ENCODE measurements around the gene TRPC3. TPM values are rescaled to one million over a fixed set of nuclear protein-coding genes. Genes with fewer than 3 reads are reported as not detected.

TRPC3 gene
- total RNA-seq: not detected in 2 replicates

- no peak for DNase-seq (ENCODE audit: low read depth)
Observed at GRCh38 chr4:121951521-121952110, at the start of gene TRPC3. TSS of gene TRPC3 (minus strand) at chr4:121952060. CDS start at chr4:121951680, 380 bp downstream.

DNA sequence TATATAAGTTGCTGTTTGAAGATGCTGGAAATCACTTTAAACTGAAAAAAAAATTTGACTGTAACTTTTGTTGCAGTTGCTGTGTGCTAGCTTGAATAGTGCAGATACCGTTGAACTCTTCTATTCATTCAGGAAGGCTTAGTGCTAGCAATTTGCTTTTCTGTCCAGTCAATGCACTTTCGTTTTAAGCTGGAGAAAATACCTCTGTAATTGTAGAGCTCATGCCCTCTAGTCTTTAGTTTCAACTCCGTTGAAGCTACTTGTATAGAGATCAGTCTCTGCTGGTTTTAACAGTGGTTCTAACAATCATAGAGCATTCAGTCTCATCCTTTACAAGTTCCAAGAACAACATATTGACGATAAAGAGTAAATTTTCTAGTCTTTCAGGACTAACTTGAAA lies 49.0 kb upstream of the TRPC3 start:
- no peak for DNase-seq (ENCODE audit: low read depth)

DNA sequence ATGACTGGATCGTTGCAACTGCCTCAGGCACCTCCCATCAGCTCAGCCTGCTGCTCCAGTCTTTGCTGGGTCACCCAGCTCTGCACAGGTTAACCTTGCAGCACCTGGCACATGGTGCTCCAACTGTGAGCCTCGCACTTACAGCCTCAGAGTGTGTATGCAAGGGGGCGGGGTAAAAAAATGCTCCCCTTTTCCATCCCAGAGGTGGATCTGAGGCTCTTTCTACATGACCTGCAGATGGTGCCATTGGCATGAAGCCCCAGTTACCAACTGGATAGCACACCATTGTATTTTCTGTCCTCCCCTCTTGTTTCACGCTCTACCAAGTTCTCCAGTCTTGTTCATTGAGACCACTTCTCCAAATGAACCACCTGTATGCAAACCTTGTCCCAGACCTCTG lies 46.2 kb upstream of the TRPC3 start:
- peak; percentile 37 for DNase-seq (ENCODE audit: low read depth)

GRCh38 chr4:121995790-121996537 lies 44.1 kb upstream of the TRPC3 start:
- DNase-seq (ENCODE audit: low read depth): no peak

DNA sequence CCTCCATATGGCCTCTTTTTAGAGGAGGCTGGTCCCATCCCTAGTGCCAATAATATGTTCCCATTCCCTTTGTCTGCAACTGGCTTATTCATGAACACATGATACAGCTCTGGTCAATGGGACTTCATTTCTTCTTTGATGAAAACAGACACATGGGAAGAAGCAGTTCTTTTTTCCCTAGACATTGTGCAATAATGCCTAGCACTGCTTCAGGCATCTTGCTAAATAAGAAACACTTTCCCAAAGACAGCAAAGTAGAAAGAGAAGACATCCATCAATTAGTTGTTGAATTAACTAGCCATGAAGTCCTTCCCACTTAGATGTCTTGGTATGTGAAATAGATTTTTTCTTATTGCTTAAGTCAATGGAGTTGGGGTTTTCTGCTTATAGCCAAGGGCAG lies 40.1 kb upstream of the TRPC3 start:
- no peak for DNase-seq (ENCODE audit: low read depth)

DNA sequence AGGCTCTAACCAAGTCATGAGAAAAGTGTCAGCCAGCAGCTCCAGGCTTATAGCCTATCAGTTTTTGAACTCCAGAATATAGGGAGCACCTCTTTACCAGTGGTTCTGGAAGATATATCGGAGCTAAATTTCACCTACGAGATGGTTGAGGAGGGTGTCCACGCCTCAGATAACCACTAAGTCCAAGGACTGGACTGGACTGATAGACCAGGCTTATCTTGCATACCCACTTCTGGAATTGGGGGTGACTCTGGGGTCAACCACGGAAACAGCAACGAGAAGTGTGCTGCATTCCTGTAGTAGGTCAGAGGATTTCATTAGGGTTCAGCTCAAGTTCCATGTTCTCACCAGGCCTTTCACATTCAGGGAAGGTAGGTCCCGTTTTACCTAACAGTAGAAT lies 38.6 kb upstream of the TRPC3 start:
- DNase-seq (ENCODE audit: low read depth): no peak

DNA sequence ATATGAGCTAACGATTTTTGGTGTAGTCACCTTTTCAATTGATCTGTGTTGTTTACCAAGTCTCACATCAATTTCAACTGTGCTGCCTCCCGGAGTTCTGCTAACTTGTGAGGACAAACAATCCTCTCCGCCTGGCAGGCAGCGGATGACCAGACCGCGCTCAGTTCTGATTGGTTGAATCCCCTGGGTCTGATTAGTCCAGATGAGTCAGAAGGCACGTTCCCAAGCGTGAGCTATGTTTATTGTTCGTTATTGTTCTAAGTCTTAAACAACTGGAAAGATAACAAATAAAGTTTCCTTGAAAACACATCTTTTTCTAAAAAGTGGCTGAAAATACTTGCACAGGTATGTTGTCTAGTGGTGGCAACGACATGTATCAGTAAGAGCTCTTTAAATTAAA lies 37.9 kb upstream of the TRPC3 start:
- no peak for DNase-seq (ENCODE audit: low read depth)

DNA sequence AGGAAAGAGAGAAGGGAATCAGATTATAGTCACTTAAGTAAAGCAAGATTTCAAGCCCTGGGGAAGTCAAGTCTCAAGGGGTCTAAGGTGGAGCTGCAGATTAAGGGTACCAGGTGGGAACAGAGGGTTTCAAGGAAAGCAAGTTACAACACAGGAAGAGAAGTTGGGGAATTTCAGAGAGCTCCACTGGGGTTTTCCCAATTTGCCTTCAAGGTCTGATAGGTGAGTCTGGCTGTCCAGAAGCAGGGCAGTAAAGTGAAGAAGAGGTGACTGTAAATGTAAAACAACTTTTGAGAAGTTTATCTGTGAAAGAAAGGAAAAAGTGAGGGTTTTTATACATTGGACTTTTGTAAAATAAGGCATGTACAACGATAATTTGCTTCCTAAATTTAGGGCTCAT lies 37.1 kb upstream of the TRPC3 start:
- no peak for DNase-seq (ENCODE audit: low read depth)

GRCh38 chr4:121980643-121981042 lies 28.8 kb upstream of the TRPC3 start:
- no peak for DNase-seq (ENCODE audit: low read depth)

DNA sequence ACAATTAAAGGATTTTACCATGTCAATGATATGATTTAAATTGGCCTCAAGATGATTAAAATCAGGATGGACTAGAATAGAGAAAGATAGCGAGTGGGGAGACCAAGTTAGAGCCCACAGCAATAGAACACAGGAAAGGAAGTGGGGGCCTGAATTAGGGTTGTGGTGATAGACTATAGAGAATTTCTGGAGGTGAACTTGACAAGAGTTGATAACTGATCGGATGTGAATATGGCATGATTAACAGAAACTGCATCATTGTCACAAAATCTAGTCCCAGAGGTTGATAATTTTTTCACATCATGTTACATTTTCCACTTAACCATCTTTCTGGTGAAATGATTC lies 26.3 kb upstream of the TRPC3 start:
- DNase-seq (ENCODE audit: low read depth): no peak

GRCh38 chr4:121977251-121978171 lies 25.7 kb upstream of the TRPC3 start:
- peak; percentile 28 for DNase-seq (ENCODE audit: low read depth)

- DNase-seq (ENCODE audit: low read depth): no peak
Observed at GRCh38 chr4:121975784-121976183, 23.9 kb upstream of the TRPC3 start.

- no peak for DNase-seq (ENCODE audit: low read depth)
Observed at GRCh38 chr4:121973816-121974215, 22.0 kb upstream of the TRPC3 start.

DNA sequence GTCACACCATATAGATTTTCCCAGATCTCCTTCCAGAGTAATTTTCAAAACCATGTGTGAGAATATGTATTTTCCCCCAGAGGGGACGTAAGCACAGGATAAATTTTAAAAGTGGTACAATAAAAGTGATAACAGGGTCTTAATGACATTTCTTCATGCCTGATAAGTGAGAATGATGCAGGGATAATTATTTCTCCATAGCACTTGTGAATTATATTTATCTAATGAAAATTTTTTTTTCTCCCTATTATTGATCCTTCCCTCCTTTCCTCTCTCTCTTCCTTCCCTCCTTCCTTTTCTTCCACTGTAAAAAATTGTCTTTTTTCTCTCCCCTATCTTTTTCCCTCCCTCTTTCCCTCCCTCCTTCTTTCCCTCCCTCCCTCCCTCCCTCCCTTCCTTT lies 17.0 kb upstream of the TRPC3 start:
- DNase-seq (ENCODE audit: low read depth): no peak

DNA sequence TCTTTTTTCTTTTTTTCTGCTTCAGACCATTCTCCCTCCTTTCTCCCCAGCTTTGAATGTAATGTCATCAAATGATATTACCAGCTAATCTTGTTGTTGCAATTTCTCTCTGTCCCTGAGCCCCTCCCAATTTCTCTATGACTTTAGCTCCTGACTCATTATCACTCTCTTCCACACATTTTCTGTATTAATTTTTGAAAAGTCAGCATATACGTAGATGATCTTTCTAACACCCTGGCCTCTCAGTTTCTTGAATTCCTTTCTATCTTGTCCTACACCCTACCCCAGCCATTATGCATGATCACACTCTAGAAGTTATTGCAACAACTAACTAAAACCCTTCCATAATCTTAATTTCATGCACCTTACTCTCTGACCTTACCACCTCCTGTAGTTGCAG lies 13.1 kb upstream of the TRPC3 start:
- no peak for DNase-seq (ENCODE audit: low read depth)

DNA sequence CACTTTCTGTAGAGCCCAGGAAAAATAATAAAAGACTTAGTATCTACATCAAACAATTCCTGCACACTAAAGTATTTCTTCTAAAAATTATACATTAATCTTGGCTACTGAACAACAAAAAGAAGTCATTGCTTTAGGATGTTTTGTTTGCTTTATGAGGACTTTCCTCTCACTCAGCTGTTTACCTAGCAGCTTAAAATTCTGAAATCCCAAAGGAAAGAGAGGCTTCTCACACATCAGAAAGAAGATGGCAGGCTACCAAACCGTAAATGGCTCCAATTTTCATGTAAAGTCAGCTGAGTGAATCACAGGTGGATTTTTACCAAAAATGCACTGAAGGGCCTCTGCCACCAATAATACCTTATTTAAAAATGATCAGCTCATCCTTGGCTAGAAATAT lies 9.0 kb upstream of the TRPC3 start:
- DNase-seq (ENCODE audit: low read depth): no peak

DNA sequence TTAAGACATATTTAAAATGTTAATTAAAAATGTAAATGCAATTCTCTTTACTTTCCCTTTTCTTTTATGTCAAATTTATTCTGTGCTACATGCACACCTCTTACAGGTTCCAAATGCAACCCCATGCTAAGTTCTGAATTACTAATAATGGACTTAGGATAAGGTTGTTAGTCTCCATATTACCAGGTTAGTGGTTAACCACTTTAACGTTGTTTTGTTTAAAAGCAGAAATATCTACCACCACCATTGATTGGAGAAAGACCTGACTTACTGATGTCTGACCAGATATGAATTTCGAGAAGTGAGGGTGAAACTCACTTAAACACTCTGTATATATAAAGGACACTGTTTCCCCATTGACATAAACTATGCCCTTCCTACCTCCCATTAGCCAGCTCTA lies 6.9 kb upstream of the TRPC3 start:
- no peak for DNase-seq (ENCODE audit: low read depth)

- DNase-seq (ENCODE audit: low read depth): no peak
Observed at GRCh38 chr4:121957266-121957665, 5.4 kb upstream of the TRPC3 start.

GRCh38 chr4:121953860-121954259 lies 2.0 kb upstream of the TRPC3 start:
- DNase-seq (ENCODE audit: low read depth): no peak

- DNase-seq (ENCODE audit: low read depth): no peak
Observed at GRCh38 chr4:121952290-121952689, 430 bp upstream of the TRPC3 start.

DNA sequence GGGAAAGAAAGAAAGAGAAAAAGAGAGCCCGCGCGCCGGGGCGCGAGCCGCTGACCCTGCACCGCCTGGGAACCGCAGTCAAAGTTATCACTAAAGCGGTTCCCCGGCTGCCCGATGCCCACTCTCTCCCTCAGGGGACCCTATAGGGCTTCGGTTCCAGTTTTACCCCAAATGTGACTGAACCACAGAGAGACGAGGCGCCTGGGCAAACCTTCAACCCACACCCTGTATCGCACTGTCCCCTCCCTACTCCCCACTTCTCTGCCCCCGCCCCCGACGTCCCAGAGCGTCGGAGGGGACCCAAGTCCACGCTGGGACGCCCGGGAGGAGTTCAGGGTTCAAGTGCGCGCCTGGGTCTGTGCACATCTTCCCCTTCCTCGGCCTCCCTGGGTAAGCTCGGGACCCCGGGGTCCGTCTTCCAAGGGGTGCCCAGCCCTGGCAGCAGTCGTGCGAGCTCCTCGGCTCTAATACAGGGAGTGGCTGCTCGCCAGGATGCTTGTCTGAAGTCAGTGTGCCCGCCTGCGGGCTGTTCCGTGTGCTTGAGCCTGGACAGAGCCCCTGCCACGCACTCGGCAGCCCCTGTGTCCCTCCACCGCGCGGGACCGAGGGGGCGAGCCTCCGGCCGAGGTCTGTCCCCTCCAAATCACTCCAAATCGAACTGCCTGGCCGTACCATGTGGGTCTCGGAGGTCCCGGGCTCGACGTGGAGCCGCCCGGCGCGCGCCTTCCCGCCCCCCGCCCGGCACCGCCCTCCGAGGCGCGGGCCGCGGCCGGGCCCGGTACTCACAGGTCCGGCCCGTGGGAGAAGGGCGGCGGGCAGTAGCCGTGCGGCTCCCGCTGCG lies 960 bp downstream of the TRPC3 start:
- no peak for DNase-seq (ENCODE audit: low read depth)

DNA sequence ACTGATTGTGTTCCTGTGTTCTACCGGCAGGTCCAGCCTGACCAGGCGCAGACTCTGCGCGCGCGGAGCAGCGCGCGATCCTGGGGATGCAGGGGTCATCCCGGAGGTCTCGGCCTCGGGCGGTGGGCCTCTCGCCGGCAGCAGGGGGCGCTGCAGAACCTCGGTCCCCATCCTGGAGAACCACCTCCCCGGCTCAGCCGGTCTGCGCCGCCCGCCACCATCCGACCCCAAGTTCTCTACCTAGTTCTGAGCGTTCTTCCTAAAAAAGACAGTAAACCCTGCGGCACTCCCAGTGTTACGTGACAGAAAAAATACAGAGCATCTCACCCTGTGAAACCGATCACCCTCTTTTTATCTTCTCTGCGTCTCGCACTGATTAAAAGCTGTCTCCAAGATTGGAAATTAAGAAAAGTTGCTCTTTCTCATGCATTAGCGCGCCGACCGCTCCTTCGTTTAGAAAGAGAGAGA lies 1.6 kb downstream of the TRPC3 start:
- peak; percentile 9 for DNase-seq (ENCODE audit: low read depth)
